ENCODE results near the gene FAM32A. TPM values are rescaled to one million over a fixed set of nuclear protein-coding genes. Genes with fewer than 3 reads are reported as not detected.

FAM32A gene
- total and polyA plus RNA-seq, 4 experiments from 2014 or later: 50.9 to 128 (median 82.1) TPM

DNA sequence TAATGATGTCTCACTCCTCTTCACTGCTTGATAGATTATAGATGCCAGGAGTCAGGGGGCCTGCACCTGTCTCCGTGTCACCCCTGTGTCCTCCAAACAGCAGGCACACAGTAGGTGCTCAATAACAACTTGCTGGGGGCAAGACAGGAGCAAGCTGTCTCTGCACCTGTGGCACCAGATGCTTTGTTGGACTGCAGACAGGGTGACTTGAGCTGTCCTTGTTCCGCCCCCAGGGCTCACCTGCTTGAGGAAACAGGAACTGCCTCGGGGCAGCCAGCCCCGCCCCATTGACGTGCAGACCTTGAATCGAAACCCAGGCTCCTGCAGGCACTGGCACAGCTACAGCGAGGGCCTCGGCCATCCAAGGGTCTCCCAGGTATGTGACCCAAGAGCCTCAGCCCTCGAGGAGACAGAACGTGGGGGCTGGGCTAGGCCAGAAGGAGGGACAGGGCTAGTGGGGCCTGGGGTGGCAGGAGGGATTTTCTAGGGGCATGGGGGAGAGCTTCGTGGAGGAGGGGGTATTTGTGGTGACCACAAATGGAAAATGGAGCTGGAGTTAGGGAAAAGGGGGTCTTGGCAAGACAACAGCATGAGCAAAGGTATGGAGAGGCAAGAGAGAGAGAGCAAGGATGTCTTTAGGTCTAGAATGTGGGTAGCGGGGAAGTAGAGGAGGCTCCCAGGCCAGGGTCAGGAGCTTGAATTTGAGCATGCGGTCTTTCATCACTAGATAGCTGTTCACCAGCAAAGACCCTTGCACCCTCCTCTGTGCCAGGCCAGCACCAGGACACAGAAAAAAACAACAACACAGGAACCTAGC, 41.6 kb upstream of the FAM32A start, which contains the start of gene HSH2D:
Gene HSH2D (plus strand): TSS at position 287 of the 817 bp plus-strand sequence. CDS start 5,066 bp downstream, outside the sequence.
- peaks cover 42% of the 10 kb centered on the region for H3K4me1 ChIP-seq (ENCODE audit: insufficient read depth, low read length)
- ChIA-PET CTCF (ENCODE audit: partially characterized antibody) (interaction anchor here (0.5 to 2.8 kb wide), 15 partner anchors 10 to 332 kb away, joined by 3 to 17 read pairs (median 5); partner anchors contain the start of gene FAM32A), POLR2A (ENCODE audit: partially characterized antibody) (interaction anchor here (0.6 to 2.7 kb wide), 15 partner anchors 14 to 787 kb away, joined by 3 to 18 read pairs (median 5); partner anchors contain the start of genes KLF2, RAB8A and TPM4)
- H3K4me3 ChIP-seq (ENCODE audit: low read length in 2 of 2): peak within 1 kb of the TSS; percentile 74 to 84
- no peaks in the 10 kb centered on the region for H3K9me3 ChIP-seq (ENCODE audit: control insufficient read depth in 1 of 2, low read length in 2 of 2)
- Mint-ChIP-seq H3K27me3 (no peaks in the 10 kb centered on the region), H3K4me3 (peak within 1 kb of the TSS; percentile 91 to 97 (median 95)), H3K27ac (peak within 1 kb of the TSS; percentile 83 to 99 (median 96)), H3K9me3 (no peaks in the 10 kb centered on the region), H3K4me1 (peaks cover 20 to 51% (median 33%) of the 10 kb centered on the region in 4 donors), H3K36me3 (peaks cover 0 to 9% of the 10 kb centered on the region in 2 donors)
- intact Hi-C loops (cut with micrococcal nuclease): loop anchor here (1.0 to 2.0 kb wide), 3 partner anchors 25 to 42 kb away; partner anchors contain the start of genes FAM32A and RAB8A
- peak; percentile 76 to 87 (median 79) for DNase-seq
- peak within 1 kb of the TSS; percentile 82 for H3K27ac ChIP-seq (ENCODE audit: low read depth, low read length)
- H3K36me3 ChIP-seq (ENCODE audit: insufficient read depth, low read length): peaks cover 2% of the 10 kb centered on the region
- H3K27me3 ChIP-seq (ENCODE audit: insufficient read depth, low read length): no peaks in the 10 kb centered on the region

GRCh38 chr19:16144216-16144581, 41.0 kb upstream of the FAM32A start:
- peak overlapping the region; percentile 83 to 99 (median 96) for H3K27ac Mint-ChIP-seq
- ChIA-PET CTCF (ENCODE audit: partially characterized antibody) (interaction anchor here (0.9 to 2.8 kb wide), 13 partner anchors 10 to 333 kb away, joined by 3 to 17 read pairs (median 6); partner anchors contain the start of gene FAM32A), POLR2A (ENCODE audit: partially characterized antibody) (interaction anchor here (0.6 to 2.7 kb wide), 14 partner anchors 14 to 788 kb away, joined by 3 to 18 read pairs (median 5); partner anchors contain the start of genes KLF2, RAB8A and TPM4)
- peaks cover 22 to 49% (median 33%) of the 10 kb centered on the region in 4 donors for H3K4me1 Mint-ChIP-seq
- peak overlapping the region; percentile 82 for H3K27ac ChIP-seq (ENCODE audit: low read depth, low read length)
- intact Hi-C loops (cut with micrococcal nuclease): no loop called here
- H3K4me1 ChIP-seq (ENCODE audit: insufficient read depth, low read length): peaks cover 42% of the 10 kb centered on the region
- peaks cover 8% of the 10 kb centered on the region for H3K36me3 ChIP-seq (ENCODE audit: insufficient read depth, low read length)
- H3K9me3 ChIP-seq (ENCODE audit: control insufficient read depth in 1 of 2, low read length in 2 of 2): no peaks in the 10 kb centered on the region
- no peak for DNase-seq
- no peaks in the 10 kb centered on the region for H3K27me3 ChIP-seq (ENCODE audit: insufficient read depth, low read length)
- H3K36me3 Mint-ChIP-seq: peaks cover 0 to 15% of the 10 kb centered on the region in 2 donors
- no peaks in the 10 kb centered on the region for H3K9me3 Mint-ChIP-seq
- H3K4me3 Mint-ChIP-seq: peak overlapping the region; percentile 91 to 97 (median 95)
- H3K27me3 Mint-ChIP-seq: no peaks in the 10 kb centered on the region
- peak overlapping the region; percentile 74 to 84 for H3K4me3 ChIP-seq (ENCODE audit: low read length in 2 of 2)

DNA sequence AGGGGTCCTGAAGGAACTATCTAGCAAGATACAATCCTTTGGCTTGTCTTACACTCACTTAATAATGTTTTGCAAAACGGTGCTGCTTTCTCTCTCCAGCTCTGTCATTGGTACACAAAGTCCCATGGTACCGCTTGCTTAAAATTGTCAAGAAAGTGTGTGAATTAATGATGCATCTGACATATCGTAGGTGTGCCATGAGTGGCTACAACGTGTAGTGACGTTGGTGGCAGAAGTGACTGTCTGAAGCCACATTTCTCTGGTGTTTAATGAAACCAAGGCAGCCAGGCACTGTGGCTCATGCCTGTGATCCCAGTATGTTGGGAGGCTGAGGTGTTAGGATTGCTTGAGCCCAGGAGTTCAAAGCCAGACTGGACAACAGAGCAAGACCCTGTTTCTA, 39.1 kb upstream of the FAM32A start:
- Mint-ChIP-seq H3K4me3 (peak overlapping the region in 3 of 8 donors; percentile 12 to 46 (median 24)), H3K36me3 (peaks cover 0 to 24% of the 10 kb centered on the region in 2 donors), H3K27ac (peak overlapping the region in 1 of 7 donors; percentile 76), H3K9me3 (no peaks in the 10 kb centered on the region), H3K27me3 (no peaks in the 10 kb centered on the region), H3K4me1 (peaks cover 17 to 36% (median 28%) of the 10 kb centered on the region in 4 donors)
- POLR2A ChIA-PET (ENCODE audit: partially characterized antibody): interaction anchor here (0.8 to 1.5 kb wide), 2 partner anchors 12 to 51 kb away, joined by 3 to 5 read pairs; no protein-coding TSS in a partner anchor
- Histone ChIP-seq H3K4me3 (ENCODE audit: low read length in 2 of 2) (no peak overlapping the region), H3K9me3 (ENCODE audit: control insufficient read depth in 1 of 2, low read length in 2 of 2) (no peaks in the 10 kb centered on the region), H3K36me3 (ENCODE audit: insufficient read depth, low read length) (peaks cover 17% of the 10 kb centered on the region), H3K4me1 (ENCODE audit: insufficient read depth, low read length) (peaks cover 36% of the 10 kb centered on the region), H3K27ac (ENCODE audit: low read depth, low read length) (no peak overlapping the region), H3K27me3 (ENCODE audit: insufficient read depth, low read length) (no peaks in the 10 kb centered on the region)
- no peak for DNase-seq
- CTCF ChIA-PET (ENCODE audit: partially characterized antibody): no interaction called here
- intact Hi-C loops (cut with micrococcal nuclease): no loop called here

DNA sequence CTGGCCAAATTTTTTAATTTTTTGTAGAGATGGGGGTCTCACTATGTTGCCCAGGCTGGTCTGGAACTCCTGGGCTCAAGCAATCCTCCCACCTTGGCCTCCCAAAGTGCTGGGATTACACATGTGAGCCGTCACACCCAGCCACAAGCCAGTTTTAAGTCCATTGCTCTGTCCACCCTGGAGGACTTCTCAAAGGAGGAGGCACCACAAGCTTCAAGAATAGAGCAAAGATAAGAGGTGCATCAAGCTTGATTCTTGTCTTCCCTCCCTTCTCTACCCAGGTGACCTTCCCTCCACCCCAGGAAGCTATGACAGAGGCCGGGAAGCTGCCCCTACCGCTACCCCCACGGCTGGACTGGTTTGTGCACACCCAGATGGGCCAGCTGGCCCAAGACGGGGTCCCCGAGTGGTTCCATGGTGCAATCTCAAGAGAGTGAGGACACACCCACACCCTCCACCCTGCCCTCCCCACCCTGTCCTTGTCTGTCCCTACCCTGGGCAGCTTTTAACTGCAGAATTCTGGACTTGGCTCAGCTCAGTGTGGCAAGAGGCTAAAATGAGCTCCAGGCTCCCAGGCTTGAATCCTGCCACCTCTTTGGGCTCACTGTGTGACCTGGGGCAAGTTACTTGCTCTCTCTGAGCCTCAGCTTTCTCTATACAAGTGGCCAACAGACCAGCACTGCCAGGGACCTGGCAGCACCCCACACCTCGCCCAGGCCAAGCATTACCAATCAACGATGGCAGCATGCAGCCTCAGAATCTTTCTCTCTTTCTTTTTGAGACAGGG, 36.6 kb upstream of the FAM32A start:
- Histone ChIP-seq H3K27me3 (ENCODE audit: insufficient read depth, low read length) (no peaks in the 10 kb centered on the region), H3K4me3 (ENCODE audit: low read length in 2 of 2) (no peak overlapping the region), H3K9me3 (ENCODE audit: control insufficient read depth in 1 of 2, low read length in 2 of 2) (no peaks in the 10 kb centered on the region), H3K27ac (ENCODE audit: low read depth, low read length) (no peak overlapping the region), H3K4me1 (ENCODE audit: insufficient read depth, low read length) (peaks cover 30% of the 10 kb centered on the region), H3K36me3 (ENCODE audit: insufficient read depth, low read length) (peaks cover 34% of the 10 kb centered on the region)
- no peak for DNase-seq
- peaks cover 9 to 21% (median 17%) of the 10 kb centered on the region in 4 donors for H3K4me1 Mint-ChIP-seq
- intact Hi-C loops (cut with micrococcal nuclease): no loop called here
- H3K27ac Mint-ChIP-seq: no peak overlapping the region
- ChIA-PET POLR2A (ENCODE audit: partially characterized antibody) (no interaction called here), CTCF (ENCODE audit: partially characterized antibody) (interaction anchor here (1.0 to 1.5 kb wide), 3 partner anchors 37 to 87 kb away, joined by 3 to 6 read pairs (median 3); partner anchors contain the start of gene FAM32A)
- H3K27me3 Mint-ChIP-seq: no peaks in the 10 kb centered on the region
- no peaks in the 10 kb centered on the region for H3K9me3 Mint-ChIP-seq
- H3K36me3 Mint-ChIP-seq: peaks cover 9 to 37% of the 10 kb centered on the region in 2 donors
- no peak overlapping the region for H3K4me3 Mint-ChIP-seq

GRCh38 chr19:16153582-16154336, 31.5 kb upstream of the FAM32A start:
- Mint-ChIP-seq H3K9me3 (peaks cover 0 to 3% (median 0%) of the 10 kb centered on the region in 8 donors), H3K4me3 (no peak overlapping the region), H3K27me3 (no peaks in the 10 kb centered on the region), H3K36me3 (peaks cover 41 to 61% of the 10 kb centered on the region in 2 donors), H3K4me1 (peaks cover 0 to 4% (median under 1%) of the 10 kb centered on the region in 4 donors), H3K27ac (peak overlapping the region in 1 of 7 donors; percentile 86)
- peaks cover 59% of the 10 kb centered on the region for H3K36me3 ChIP-seq (ENCODE audit: insufficient read depth, low read length)
- ChIA-PET CTCF (ENCODE audit: partially characterized antibody) (interaction anchor here (1.0 kb wide), 2 partner anchors 10 to 91 kb away, joined by 3 read pairs; partner anchors contain the start of gene HSH2D), POLR2A (ENCODE audit: partially characterized antibody) (interaction anchor here (0.6 to 1.2 kb wide), 2 partner anchors 17 to 83 kb away, joined by 3 read pairs; no protein-coding TSS in a partner anchor)
- no peaks in the 10 kb centered on the region for H3K9me3 ChIP-seq (ENCODE audit: control insufficient read depth in 1 of 2, low read length in 2 of 2)
- intact Hi-C loops (cut with micrococcal nuclease): no loop called here
- no peak overlapping the region for H3K27ac ChIP-seq (ENCODE audit: low read depth, low read length)
- H3K4me1 ChIP-seq (ENCODE audit: insufficient read depth, low read length): no peaks in the 10 kb centered on the region
- no peak for DNase-seq
- H3K27me3 ChIP-seq (ENCODE audit: insufficient read depth, low read length): no peaks in the 10 kb centered on the region
- H3K4me3 ChIP-seq (ENCODE audit: low read length in 2 of 2): no peak overlapping the region

DNA sequence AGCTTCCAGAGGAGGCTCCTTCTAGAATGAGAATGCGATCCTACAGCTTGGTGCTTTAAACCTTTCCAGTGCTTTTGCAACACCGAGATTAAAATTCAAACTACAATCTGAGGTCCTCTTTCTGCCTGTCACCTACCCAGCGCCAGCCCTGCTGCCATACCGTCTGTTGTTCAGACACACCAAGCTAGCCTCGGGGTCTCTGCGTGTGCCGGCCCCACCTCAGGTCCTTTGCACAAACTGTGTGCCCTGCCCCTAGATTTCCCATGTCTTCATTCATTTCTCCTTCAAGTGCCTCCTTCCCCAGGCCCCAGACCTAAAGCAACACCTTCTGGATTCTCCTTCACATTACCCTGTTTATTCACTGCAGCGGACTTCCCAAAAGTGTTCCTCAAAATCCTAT, 30.7 kb upstream of the FAM32A start:
- H3K4me1 ChIP-seq (ENCODE audit: insufficient read depth, low read length): no peaks in the 10 kb centered on the region
- ChIA-PET CTCF (ENCODE audit: partially characterized antibody) (interaction anchor here (1.0 kb wide), 2 partner anchors 11 to 92 kb away, joined by 3 read pairs; partner anchors contain the start of gene HSH2D), POLR2A (ENCODE audit: partially characterized antibody) (no interaction called here)
- Mint-ChIP-seq H3K27me3 (no peaks in the 10 kb centered on the region), H3K27ac (peak overlapping the region in 6 of 7 donors; percentile 0 to 75 (median 18)), H3K36me3 (peaks cover 41 to 53% of the 10 kb centered on the region in 2 donors), H3K9me3 (peaks cover 0 to 3% (median 0%) of the 10 kb centered on the region in 8 donors), H3K4me3 (no peak overlapping the region), H3K4me1 (peaks cover 0 to 4% (median 0%) of the 10 kb centered on the region in 4 donors)
- H3K9me3 ChIP-seq (ENCODE audit: control insufficient read depth in 1 of 2, low read length in 2 of 2): no peaks in the 10 kb centered on the region
- peaks cover 54% of the 10 kb centered on the region for H3K36me3 ChIP-seq (ENCODE audit: insufficient read depth, low read length)
- intact Hi-C loops (cut with micrococcal nuclease): no loop called here
- H3K27ac ChIP-seq (ENCODE audit: low read depth, low read length): no peak overlapping the region
- H3K27me3 ChIP-seq (ENCODE audit: insufficient read depth, low read length): no peaks in the 10 kb centered on the region
- H3K4me3 ChIP-seq (ENCODE audit: low read length in 2 of 2): no peak overlapping the region
- DNase-seq: no peak

Measured in CD4-positive, alpha-beta memory T cell (primary cell).